HG03354 (cell line): ENCODE measurements around the gene PCSK5.
"Not testable (repeated sequence)": the region's sequence is repeated elsewhere in the genome, so short reads cannot be mapped to it uniquely, and the experiment has no call there.

Experiments
- ATAC-seq: cut with Tn5 transposase; IDR thresholded peaks from one replicate; pipeline ENCODE4 v1.9.1; 2021; ENCODE audit warnings: mild to moderate bottlenecking; ENCODE audit not compliant: unreplicated experiment, poor library complexity, severe bottlenecking

The PCSK5 gene

DNA sequence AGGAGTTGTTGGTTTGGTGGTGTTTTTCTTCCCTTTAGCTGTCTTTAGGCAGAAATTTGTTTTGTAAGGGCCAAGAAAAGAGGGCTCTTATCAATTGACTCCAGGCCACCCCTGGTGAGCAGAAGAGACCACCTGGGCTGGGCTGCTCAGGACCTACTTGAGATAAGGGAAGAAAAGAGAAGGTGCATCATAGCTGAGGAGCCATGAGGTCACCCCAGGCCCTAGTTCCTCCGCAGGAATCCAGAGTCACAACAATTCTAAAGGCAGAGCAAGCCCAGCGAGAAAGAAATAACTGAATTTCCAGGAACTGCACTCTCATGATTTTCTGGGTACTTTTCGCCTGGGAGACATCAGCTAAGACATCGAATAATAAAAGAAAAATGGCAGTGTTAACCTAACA lies 468.9 kb downstream of the PCSK5 start:
- ATAC-seq = no peak

DNA sequence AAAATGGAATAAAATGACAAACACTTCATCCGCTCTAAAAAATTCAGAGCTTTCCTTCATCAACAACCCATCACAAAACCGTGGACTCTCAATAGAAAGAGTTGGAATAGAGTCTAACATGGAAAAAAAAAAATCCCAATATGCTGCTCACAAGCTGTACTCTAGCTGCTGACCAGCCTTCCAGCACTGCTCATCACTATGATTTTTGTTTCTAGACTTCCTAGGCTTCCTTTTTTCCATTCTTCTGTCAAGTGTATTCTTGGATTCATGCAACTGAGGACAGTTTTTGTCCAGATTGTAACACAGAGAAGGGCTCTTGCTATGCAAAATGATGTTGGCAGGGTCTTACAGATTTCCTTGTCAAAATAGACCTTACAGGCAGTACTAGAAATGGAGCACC lies 469.3 kb downstream of the PCSK5 start:
- ATAC-seq = no peak

DNA sequence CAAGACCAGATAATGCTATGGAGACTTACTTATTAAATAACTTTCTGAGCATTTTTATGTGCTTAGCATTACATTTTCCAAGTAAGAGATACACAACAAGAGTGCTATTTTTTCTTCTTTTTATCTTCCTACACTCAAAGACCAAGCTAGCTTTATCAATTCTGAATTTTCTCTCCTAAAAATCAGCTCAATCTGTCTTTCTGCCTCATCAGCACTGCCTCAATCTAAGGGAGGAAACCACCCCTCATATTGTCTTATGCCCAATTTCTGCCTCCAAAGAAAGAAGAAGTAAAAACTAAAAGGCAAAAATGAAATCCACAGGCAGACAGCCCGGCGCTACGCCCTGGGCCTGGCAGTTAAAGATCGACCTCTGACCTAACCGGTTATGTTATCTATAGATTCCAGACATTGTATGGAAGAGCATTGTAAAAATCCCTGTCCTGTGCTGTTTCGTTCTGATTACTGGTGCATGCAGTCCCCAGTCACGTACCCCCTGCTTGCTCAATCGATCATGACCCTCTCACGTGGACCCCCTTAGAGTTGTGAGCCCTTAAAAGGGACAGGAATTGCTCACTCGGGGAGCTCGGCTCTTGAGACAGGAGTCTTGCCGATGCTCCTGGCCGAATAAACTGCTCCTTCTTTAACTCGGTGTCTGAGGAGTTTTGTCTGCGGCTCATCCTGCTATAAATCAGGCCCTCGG lies 472.0 kb downstream of the PCSK5 start:
- ATAC-seq = not testable (repeated sequence)

DNA sequence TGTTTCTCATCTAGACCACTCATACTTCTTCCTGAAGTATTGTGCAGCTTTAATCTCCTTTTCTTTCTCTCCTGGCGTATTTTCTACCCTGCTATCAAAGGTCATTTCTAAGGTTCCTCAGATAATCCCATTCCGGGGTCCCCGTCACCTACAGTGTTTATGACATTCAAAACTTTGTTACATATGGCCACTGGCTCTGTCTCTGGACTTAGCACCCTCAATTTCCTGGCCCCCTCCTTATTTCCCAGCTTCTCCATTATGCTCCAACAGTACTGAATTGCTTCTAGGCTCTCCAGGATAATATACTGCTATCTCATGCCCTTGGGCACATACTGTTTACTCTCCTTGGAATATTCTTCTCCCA lies 472.5 kb downstream of the PCSK5 start:
- ATAC-seq = no peak

DNA sequence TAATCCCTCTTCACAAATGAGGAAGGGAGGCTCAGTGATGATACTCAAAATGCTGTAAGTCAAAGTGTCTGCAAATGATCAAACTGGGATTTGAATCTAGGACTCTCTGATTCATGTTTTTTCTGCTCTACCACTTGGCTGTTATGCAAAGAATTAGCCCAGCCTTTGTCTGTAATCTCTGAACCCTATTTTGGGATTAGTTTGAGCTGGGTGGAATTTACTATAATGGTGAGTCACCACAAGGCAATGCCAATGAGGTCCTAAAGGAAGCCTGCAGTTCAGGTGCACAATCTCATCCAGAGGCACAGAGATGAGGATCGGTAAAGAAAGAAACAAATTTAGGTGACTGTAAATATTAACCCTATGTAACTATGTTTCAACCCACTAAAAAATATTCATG lies 474.6 kb downstream of the PCSK5 start:
- no peak for ATAC-seq

DNA sequence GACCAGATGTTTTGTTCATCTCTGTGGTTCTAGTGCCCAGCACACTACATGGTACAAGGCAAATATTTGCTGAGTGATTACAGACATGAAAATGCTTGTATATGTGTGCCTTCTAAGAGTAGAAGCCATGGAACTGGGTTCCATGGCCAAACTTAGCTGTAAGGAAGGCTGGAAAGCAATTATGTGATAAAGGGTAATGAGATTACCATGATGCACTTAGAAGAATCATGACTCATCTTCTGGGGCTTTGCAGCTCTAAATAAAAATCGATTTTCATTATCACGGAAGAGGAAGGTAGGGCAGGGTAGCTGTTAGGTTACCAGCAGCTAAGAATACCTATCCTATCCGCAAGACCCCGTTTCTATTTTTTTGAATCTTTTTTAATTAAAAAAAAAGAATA lies 475.8 kb downstream of the PCSK5 start:
- ATAC-seq = no peak

DNA sequence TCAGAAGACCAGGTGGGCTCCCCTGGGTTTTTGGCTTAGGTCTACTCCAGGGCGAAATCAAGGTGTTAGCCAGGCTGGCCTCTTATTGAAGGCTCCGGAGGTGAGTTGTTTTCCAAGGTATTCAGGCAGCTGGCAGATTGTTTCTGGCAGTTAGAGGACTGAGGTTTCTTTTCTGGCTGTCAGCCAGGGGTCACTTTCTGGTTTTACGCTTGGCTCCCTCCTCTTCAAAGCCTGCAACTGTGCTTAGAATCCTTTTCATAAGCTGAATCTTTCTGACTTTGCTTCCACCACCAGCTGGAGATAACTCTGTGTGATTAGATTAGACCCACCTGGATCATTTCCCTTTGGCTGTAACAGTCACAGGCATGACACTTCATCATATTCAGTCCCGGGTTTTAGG lies 479.1 kb downstream of the PCSK5 start:
- ATAC-seq = peak; percentile 71

DNA sequence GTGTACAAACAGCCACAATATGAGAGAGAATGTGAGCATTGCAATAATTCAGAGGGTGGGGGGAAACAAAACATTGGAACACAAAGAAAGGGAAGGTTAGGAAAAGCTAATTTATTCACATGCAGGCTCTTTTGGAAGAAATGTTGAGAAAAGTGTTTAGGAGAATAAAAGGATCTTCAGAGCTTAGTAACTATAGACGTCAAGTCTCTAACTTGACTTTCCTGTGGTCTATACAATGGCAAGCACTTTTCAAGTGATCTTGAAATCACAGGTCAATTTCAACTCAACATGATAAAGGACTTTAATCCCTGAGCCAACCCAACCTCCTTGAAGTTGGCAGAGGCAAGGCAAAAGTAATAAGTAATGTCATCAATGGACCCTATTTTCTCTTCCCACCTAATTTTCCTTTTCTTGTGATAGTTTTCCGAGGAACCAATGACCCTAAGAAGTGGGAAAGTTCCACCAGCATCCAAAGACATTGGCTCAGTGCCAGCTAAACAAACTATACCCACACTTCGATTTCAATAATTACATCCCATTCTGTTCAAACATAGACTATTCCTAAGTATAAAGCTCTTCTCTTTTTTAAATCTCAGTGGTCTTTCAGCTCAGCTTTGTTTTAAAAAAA lies 480.0 kb downstream of the PCSK5 start:
- no peak for ATAC-seq

DNA sequence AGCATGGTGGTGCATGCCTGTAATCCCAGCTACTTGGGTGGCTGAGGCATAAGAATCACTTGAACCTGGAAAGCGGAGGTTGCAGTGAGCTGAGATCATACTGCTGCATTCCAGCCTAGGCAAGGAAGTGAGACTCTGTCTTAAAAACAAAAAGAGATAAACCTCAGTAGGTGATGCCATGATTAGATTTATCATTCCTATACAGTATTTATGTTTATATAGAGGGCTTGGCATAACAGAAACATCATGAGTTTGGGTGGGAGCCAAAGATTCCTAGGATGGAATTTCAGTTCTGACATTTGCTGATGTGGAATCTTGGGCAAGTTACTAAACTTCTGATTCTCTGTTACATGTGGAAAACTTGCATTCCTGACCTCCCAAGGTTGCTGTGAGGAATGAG lies 481.4 kb downstream of the PCSK5 start:
- ATAC-seq = no peak

DNA sequence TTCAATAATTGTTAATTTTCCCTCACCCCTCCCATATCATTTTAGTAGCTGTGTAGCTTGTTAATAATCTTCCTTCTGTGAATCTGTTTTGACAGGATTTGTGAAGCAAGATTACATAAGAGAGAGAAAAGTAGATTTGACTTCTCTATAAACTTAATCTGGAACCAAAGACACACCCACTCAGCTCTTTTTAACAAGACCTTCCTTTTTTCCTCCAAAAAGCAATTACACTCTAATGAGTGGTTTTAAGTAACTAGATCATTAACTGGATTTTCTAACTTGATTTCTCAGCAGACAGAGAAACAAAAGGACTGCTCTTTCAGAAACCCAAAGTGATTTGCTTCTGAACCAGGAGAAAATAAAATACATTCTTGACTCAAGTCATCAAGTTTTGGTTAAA lies 481.9 kb downstream of the PCSK5 start:
- no peak for ATAC-seq

DNA sequence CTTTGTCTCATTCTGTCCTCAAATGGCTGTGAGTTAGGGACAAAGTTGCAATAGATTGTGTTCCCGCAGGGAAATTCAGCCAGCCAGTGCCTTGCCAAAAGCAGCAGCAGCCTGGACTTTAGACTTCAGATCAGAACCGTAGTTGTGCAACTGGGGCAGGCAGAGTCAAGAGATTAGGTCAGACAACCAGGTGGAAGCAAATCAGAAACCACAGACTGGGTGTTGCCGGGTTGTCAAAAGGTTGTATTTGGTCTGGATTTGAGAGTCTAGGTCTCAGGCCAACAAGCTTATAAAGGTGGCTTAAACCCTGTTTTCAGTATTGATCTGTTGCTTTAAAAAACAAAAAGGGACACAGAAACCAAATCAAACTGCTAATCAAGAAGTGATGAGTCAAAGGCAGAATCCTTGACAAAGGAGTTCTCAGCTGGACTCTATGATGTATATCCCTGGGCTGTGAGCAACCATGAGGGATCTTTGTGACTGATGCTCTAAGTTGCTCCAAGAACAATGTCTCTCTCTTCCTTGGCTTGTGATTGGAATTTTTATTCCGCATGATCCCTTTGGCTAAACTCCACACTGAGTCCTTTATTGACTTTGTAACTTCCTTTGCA lies 482.8 kb downstream of the PCSK5 start:
- ATAC-seq = no peak

DNA sequence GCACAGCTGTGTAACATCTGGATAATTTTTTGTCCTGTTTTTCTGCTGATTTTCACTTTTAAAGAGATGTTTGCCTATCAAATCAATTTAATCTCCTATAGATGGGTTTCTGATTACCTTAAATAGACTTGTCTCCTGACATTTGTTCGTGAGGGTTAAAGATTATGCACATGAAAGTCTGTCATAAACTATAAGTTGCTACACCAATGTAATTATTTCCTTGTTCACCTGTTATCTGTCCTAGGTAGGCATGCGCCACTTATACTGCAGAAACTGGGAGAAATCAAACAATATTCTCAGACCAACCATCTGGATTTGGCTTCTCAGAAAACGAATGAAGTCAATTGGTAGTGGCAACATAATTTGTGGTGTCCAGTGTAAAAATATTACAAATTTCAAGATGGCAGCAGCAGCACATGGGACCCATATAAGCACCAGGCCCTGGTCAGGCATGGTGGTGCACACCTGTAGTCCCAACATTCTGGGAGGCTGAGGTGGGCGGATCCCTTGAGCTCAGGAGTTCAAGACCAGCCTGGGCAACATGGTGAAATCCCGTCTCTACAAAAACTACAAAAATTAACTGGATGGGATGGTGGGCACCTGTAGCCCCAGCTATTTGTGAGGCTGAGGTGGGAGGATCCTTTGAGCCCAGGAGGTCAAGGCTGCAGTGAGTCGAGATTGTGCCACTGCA lies 483.5 kb downstream of the PCSK5 start:
- no peak for ATAC-seq

DNA sequence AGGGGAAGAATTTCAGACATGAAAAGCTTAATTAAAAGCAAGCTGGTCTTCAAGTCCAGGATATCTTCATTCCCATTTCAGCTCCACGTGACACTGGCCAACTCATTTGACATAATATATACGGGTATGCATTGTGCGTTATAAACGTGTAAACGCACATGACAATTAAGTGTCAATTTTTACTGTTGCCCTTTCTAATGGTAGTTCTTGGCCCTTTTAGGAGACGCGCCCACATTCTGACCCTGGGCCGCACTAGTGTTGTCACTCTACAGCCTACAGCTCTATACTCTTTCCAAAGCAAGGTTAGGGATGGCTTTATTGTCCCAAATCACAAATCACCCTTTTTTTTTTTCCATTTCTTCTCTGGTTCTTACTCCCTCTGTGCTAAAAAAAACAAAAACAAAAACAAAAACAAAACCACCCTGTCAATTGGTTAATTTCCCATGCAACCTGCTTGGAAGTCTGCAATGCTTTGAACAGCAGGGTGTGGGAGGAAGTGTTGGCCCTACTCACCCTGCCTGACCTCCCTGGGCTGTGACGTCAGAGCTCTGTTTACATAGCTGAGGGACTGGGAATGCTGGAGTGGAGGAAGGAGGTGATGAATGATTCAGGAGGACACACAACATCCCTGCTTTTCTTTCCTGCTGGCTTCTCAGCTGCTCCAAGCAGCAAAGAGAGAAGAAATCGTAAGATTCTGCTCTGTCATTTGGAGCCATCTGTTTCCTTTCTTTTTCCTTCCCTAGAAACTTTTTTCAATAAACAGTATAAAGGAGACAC lies 484.5 kb downstream of the PCSK5 start:
- no peak for ATAC-seq

DNA sequence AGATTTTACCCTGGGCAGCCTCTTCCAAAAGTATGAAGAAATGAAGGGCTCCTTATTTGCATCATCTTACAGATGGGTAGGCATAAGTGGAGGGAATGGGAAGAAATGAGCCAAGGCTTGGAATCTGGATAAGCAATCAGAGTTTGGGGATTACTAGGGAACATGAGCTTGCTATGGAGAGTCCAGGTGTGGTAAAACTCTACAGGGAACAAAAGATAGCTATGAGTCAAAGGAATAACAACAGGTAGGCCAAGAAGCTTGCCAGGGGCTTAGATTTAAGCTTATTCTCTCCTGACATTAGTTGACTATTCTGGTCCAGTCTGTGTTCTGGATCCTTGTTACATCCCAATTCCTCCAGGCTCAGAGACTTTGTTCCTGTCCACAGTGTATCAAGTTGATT lies 487.3 kb downstream of the PCSK5 start:
- no peak for ATAC-seq

DNA sequence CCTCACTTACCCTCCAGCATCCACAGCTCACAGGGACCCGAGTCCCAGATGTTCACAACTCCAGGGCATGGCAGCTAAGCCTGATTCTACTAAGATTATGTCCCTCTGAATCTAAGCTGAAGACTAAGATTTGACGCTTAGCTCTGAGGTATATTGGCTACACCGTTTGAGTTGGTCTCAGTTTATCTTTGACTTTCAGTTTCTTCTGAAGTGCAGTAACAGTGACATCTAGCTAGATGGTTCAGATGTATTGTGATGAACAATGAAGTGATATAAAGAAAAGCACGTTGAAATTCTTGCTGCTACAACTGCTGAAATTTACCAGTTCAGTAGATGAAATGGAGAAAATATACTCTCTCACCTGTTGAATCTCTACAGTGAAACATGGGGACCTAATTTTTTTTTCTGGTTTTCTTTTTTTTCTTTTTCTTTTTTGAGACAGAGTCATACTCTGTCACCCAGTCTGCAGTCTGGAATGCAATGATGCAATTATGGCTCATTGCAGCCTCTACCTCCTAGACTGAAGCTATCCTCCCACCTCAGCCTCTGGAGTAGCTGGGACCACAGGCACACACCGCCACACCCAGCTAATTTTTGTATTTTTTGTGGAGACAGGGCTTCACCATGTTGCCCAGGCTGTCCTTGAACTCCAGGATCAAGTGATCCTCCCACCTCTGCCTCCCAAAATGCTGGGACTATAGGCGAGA lies 488.0 kb downstream of the PCSK5 start:
- ATAC-seq = no peak

DNA sequence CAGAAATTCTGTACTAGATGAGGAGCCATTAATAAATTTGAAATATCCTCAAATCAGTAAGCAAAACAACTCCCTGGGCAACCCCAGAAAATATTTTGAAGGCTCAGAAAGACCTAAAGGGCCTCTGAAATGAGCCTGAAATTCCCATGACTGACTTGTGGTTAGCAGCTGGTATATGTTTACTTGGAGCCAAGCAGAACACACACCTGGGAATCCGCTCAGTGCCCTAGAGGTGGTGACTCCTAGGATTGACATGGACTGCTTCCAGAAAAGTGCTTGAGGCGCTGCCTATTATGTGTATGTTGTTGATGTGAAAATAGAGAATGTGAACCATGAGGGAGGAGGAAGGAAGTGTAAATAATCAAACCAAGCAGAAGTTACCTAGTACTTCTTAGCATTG lies 489.0 kb downstream of the PCSK5 start:
- no peak for ATAC-seq

DNA sequence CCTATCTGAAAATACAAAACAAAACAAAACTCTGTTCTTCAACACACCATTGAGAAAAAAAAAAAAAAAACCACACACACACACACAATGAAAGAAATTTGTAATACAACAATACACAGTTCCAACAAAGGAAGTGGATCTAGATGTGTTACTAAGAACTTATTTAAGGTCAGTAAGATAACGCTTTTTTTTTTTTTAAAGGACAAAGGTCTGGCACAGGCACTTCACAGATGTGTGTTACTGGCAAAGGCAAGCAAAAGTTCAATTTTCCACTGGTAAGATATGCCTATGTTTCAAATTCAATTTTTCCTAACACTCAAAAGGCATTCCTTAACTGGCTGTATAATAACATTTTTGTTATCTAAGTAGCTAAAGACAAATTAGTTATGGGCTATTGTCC lies 500.2 kb downstream of the PCSK5 start:
- no peak for ATAC-seq

DNA sequence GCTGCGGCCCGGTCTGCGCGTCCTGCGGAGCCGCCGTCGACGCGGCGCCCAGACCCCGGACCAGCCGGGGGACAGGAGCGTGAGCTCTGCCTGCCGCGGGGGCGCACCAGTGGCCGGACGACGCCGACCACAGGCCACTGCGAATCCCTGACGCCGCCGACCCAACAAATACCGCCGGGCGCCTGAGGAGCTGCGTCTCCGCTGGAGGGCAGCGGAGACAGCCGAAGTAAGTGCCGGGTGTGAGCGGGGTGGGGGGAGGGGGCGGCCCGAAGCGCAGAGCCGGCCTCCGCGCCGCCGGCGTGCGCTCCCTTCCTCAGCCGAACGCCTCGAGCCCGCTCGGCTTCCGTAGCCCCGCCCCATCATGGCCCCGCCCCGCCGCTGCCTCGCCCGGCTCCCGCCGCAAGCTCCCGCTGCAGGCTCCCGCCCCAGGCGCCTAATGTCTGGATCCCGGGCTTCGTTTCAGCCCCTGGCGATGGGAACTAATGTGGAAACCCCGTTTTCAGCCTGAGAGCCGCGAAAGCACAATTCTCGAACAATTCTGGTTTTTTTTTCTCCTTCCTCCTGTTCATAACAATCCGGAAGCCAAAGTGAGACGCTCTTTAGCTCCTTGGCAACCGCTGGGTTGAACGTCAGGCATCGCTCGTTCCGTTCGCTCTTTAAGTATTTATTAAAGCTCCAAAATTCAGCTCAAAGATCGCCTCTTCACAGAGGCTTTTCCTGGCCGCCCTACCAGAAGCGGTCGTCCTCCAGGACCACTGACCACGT lies 503.9 kb downstream of the PCSK5 start, which contains the start of gene RFK:
RFK (minus strand) TSS at position 232 of the 765 bp plus-strand sequence. CDS start 255 bp downstream, outside the sequence.
- peak; percentile 76 for ATAC-seq

DNA sequence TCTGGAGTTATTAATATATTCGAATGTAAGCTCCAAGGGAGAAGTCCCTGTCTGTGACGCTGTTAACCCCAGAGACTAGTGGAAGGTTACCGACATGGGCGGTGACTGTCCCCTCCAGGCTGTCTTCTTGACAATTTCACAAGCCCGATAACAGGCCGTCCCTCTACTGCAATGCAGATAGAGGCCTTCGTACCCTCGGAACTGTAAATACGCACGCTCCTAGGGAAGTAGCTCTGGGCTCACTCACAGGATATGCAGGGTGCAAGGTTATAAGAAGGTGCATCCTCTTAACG lies 504.4 kb downstream of the PCSK5 start:
- peak; percentile 62 for ATAC-seq
